HG03565 (cell line): ENCODE measurements around the gene PRICKLE4.

ENCODE experiments used
- ATAC-seq: cut with Tn5 transposase; IDR thresholded peaks from one replicate; pipeline ENCODE4 v1.9.1; 2021; ENCODE audit warnings: mild to moderate bottlenecking, moderate library complexity; ENCODE audit not compliant: unreplicated experiment

PRICKLE4 gene

GRCh38 chr6:41832263-41832662 is 51.7 kb downstream of the PRICKLE4 start:
- ATAC-seq: no peak

- no peak for ATAC-seq
Observed at GRCh38 chr6:41836022-41836659, 55.6 kb downstream of the PRICKLE4 start.

GRCh38 chr6:41836660-41837052 is 56.1 kb downstream of the PRICKLE4 start:
- no peak for ATAC-seq
